GM13976 (cell line): ENCODE measurements around the gene TBX4.
"Not testable (repeated sequence)": the region's sequence is repeated elsewhere in the genome, so short reads cannot be mapped to it uniquely, and the experiment has no call there.

Source experiments
- DNase-seq: peaks from one replicate; pipeline ENCODE4 v3.0.0; 2012; ENCODE audit warnings: low spot score
- CTCF ChIP-seq: IDR thresholded peaks from 2 replicates; pipeline ENCODE4 v1.5.1; 2012; ENCODE audit warnings: borderline replicate concordance, mild to moderate bottlenecking; ENCODE audit not compliant: insufficient read depth; ENCODE audit errors: extremely low read depth, missing control alignments, control extremely low read depth
- in situ Hi-C: fragments of 300-500 bp; cut with MboI; formaldehyde crosslinking; loops from one replicate; pipeline ENCODE4 v1.12.0; 2022; ENCODE audit warnings: low sequenced_read_pairs, mixed read lengths, inconsistent platforms; ENCODE audit not compliant: unreplicated experiment

TBX4 gene

GRCh38 chr17:61490540-61490975, 38.3 kb downstream of the TBX4 start:
- TF ChIP-seq CTCF: no peak
- in situ Hi-C loops: no loop called here

GRCh38 chr17:61491981-61492380, 39.8 kb downstream of the TBX4 start:
- TF ChIP-seq CTCF: no peak
- in situ Hi-C loops: no loop called here
- DNase-seq: no peak

More at GRCh38 chr17:61490540-61490975, 38.3 kb downstream of the TBX4 start:
- no peak for DNase-seq

GRCh38 chr17:61492759-61493526, 40.7 kb downstream of the TBX4 start:
- no peak for TF ChIP-seq CTCF
- no peak for DNase-seq
- in situ Hi-C loops: no loop called here

- DNase-seq, in situ Hi-C loops: not testable (repeated sequence)
Measured at GRCh38 chr17:61493830-61494324, 41.7 kb downstream of the TBX4 start.

- no peak for DNase-seq
- no peak for TF ChIP-seq CTCF
- in situ Hi-C loops: no loop called here
Measured at GRCh38 chr17:61494325-61495160, 42.3 kb downstream of the TBX4 start.

- DNase-seq: no peak
- TF ChIP-seq CTCF: no peak
- in situ Hi-C loops: no loop called here
Measured at GRCh38 chr17:61495161-61495857, 43.1 kb downstream of the TBX4 start.
